IMR-90 (cell line): Measurements from ENCODE around the gene PNO1.

Experiments
- CTCF ChIP-seq: conservative IDR thresholded peaks from 2 replicates; pipeline ENCODE4 v1.5.1; 2012; ENCODE audit warnings: mild to moderate bottlenecking, low read depth, low read length, improper control_type of control experiment
- POLR2A ChIP-seq: IDR thresholded peaks from 2 replicates; pipeline ENCODE4 v1.6.1; 2012; ENCODE audit warnings: mild to moderate bottlenecking, low read depth, low read length

- TF ChIP-seq CTCF (no peak), POLR2A (no peak)
Measured at GRCh38 chr2:68135448-68136320, 22.0 kb upstream of the PNO1 start.
